PC-3 (cell line): ENCODE measurements around the gene GPSM3.

Source experiments
- EZH2 ChIP-seq: fragments of 300-600 bp; sonication (generic); IDR thresholded peaks from one replicate; pipeline ENCODE4 v1.6.1; 2017; ENCODE audit warnings: antibody characterized with exemption, mild to moderate bottlenecking, low read length; ENCODE audit not compliant: unreplicated experiment
- EZH2phosphoT487 ChIP-seq: fragments of 300-600 bp; sonication (generic); IDR thresholded peaks from 2 replicates; pipeline ENCODE4 v1.6.1; 2018; ENCODE audit warnings: mild to moderate bottlenecking, antibody characterized with exemption, low read length, borderline replicate concordance
- TF ChIP-seq, protein P1 (sequence below): fragments of 300-600 bp; sonication (generic); conservative IDR thresholded peaks from 2 replicates; pipeline ENCODE4 v1.5.1; 2017; ENCODE audit warnings: antibody characterized with exemption, low read depth, mild to moderate bottlenecking, low read length

GRCh38 chr6:32173051-32173727 is 19.3 kb downstream of the GPSM3 start:
- TF ChIP-seq EZH2phosphoT487 (no peak), EZH2 (no peak)
- TF ChIP-seq, protein P1, sequence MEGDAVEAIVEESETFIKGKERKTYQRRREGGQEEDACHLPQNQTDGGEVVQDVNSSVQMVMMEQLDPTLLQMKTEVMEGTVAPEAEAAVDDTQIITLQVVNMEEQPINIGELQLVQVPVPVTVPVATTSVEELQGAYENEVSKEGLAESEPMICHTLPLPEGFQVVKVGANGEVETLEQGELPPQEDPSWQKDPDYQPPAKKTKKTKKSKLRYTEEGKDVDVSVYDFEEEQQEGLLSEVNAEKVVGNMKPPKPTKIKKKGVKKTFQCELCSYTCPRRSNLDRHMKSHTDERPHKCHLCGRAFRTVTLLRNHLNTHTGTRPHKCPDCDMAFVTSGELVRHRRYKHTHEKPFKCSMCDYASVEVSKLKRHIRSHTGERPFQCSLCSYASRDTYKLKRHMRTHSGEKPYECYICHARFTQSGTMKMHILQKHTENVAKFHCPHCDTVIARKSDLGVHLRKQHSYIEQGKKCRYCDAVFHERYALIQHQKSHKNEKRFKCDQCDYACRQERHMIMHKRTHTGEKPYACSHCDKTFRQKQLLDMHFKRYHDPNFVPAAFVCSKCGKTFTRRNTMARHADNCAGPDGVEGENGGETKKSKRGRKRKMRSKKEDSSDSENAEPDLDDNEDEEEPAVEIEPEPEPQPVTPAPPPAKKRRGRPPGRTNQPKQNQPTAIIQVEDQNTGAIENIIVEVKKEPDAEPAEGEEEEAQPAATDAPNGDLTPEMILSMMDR = no peak
